HFFc6 (cell line): ENCODE data around the gene ILDR1. TPM values are rescaled to one million over a fixed set of nuclear protein-coding genes. Genes with fewer than 3 reads are reported as not detected.

Source experiments
- DNase-seq: peaks from one replicate; pipeline ENCODE4 v3.0.0-alpha.2; 2018
- H3K27ac Mint-ChIP-seq: 2 replicates; pipeline ENCODE4 v1.8.0; 2020; ENCODE audit warnings: mild to moderate bottlenecking, mixed read lengths
- H3K27me3 Mint-ChIP-seq: 2 replicates; pipeline ENCODE4 v1.8.0; 2021; ENCODE audit warnings: mild to moderate bottlenecking, moderate library complexity, mixed read lengths; ENCODE audit not compliant: insufficient read depth
- H3K36me3 Mint-ChIP-seq: 2 replicates; pipeline ENCODE4 v1.8.0; 2021; ENCODE audit warnings: low read depth, mixed read lengths
- H3K4me1 Mint-ChIP-seq: 2 replicates; pipeline ENCODE4 v1.8.0; 2020; ENCODE audit warnings: low read depth, mixed read lengths
- H3K4me3 Mint-ChIP-seq: 2 replicates; pipeline ENCODE4 v1.8.0; 2020; ENCODE audit warnings: mild to moderate bottlenecking, moderate library complexity, mixed read lengths
- H3K9me3 Mint-ChIP-seq: 2 replicates; pipeline ENCODE4 v1.8.0; 2020; ENCODE audit warnings: mild to moderate bottlenecking, mixed read lengths
- CTCF ChIP-seq: fragments of 200-600 bp; sonication (generic); IDR thresholded peaks from 2 replicates; pipeline ENCODE4 v1.5.0; 2021; ENCODE audit warnings: antibody characterized with exemption, mild to moderate bottlenecking
- total RNA-seq, 6 experiments: library from RNA; stranded (reverse); fragmentation: NEBNext Ultra II Directional; extraction: Animal tissue kit (Norgen Biotek cat#: 25700); gene quantifications; 2 replicates in 1 of 6; 3 replicates in 5 of 6; pipeline ENCODE4 v1.2.3, GENCODE V29; 2021

ILDR1 gene
- total RNA-seq, 6 experiments from 2014 or later = not detected

DNA sequence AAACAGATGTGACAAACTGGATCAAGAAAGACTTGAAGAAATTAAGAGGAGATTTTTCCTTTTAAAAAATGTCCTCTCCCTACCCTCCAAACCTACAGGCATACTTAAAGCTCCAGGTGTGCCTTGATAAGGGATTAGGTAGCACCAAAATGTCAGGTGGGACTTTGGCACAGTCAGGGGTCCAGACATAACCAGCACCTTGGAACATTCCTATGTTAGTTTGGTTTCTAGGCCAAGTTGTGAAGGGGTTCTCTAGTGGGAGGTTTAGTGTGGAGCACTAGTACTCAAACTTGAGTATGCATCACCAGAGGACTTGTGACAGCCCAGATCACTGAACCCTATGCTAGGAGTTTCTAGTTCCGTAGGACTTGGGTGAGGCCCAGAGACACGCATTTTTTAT is 13.9 kb downstream of the ILDR1 start:
- no peak for TF ChIP-seq CTCF
- no peaks in the 10 kb centered on the region for H3K9me3 Mint-ChIP-seq
- peaks cover 7% of the 10 kb centered on the region; the same call in 1 of the 2 replicates for H3K4me1 Mint-ChIP-seq
- DNase-seq = no peak
- H3K4me3 Mint-ChIP-seq = no peak overlapping the region
- no peaks in the 10 kb centered on the region for H3K36me3 Mint-ChIP-seq
- no peak overlapping the region for H3K27ac Mint-ChIP-seq
- peaks cover 15% of the 10 kb centered on the region for H3K27me3 Mint-ChIP-seq

DNA sequence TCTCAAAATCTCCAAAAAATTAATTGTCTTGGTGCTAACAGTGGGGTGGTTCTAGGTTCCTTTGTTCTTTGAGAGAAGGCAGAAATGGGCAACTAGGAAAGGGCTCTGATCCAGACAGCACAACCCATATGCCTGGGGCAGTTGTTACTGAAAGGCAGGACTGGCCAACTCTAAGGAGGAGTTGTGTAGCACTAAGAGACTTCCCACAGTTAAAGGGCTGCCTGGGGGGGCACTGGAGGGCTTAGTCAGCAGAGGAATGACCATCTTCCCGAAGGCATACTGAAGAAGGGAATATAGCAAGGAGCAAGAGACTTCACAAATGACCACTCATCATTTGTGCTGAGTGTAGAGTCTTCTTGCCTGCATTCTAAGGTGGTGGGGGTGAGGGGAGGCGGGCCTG is 15.8 kb downstream of the ILDR1 start:
- Mint-ChIP-seq H3K4me1 (peaks cover 8% of the 10 kb centered on the region; the same call in 1 of the 2 replicates), H3K36me3 (no peaks in the 10 kb centered on the region)

DNA sequence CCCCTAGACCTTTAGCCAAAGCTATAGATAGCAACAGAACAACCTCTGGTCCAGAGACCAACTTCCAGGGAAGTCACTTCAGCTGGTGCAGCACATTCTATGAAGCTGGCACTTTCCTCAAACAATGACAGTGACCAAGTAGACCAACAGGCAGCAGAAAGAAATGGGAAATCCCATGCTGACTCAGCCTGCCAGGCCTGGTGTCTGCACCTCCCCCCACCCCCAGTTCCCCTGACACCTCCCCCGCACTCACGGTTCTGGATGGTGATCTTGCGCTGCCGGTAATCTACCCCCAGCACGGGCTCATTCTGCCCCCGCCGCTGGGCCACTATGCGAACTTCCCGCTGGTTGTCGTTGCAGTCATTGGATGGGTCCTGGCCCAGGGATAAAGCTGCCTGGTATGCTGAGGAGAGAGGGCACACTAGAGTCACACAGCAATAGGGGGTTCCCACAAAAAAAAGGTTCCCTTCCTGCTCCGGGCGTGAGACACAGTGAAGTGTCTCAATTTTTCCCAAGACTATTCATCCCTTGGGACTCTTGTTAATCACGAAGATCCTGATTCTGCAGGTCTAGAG is 17.0 kb downstream of the ILDR1 start:
- Mint-ChIP-seq H3K36me3 (no peaks in the 10 kb centered on the region), H3K27me3 (peaks cover 1% of the 10 kb centered on the region), H3K27ac (no peak overlapping the region), H3K4me3 (no peak overlapping the region), H3K9me3 (no peaks in the 10 kb centered on the region), H3K4me1 (peaks cover 8% of the 10 kb centered on the region; the same call in 1 of the 2 replicates)
- DNase-seq = no peak
- no peak for TF ChIP-seq CTCF

More for the DNA sequence above, 15.8 kb downstream of the ILDR1 start:
- no peak for TF ChIP-seq CTCF
- H3K27ac Mint-ChIP-seq = no peak overlapping the region
- H3K9me3 Mint-ChIP-seq = no peaks in the 10 kb centered on the region
- H3K4me3 Mint-ChIP-seq = no peak overlapping the region
- no peak for DNase-seq
- peaks cover 1% of the 10 kb centered on the region for H3K27me3 Mint-ChIP-seq

GRCh38 chr3:122004107-122004506 is 17.9 kb downstream of the ILDR1 start:
- no peaks in the 10 kb centered on the region for H3K9me3 Mint-ChIP-seq
- peaks cover 1% of the 10 kb centered on the region for H3K27me3 Mint-ChIP-seq
- no peaks in the 10 kb centered on the region for H3K36me3 Mint-ChIP-seq
- no peak for DNase-seq
- no peak overlapping the region for H3K4me3 Mint-ChIP-seq
- H3K27ac Mint-ChIP-seq = no peak overlapping the region
- TF ChIP-seq CTCF = no peak
- H3K4me1 Mint-ChIP-seq = peaks cover 10% of the 10 kb centered on the region

DNA sequence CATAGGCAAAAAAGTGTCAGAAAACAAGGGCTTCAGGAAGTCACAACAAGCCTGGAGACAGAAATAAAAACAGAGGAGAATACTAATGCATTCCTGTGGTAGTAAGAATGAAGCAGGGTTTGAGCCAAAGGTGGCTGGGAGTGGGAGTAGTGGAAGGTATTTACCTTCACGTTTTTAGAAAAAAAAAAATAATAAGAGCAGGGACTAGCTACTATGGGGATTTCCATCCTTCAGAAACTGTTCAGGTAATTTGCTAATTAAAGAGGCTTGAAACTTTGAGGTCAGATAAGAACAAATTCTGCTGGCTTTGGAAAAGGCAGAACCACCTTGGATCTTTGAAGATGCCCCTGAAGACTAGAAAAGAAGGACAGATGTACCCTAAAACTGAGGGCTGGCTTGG is 18.4 kb downstream of the ILDR1 start:
- Mint-ChIP-seq H3K27ac (no peak overlapping the region), H3K36me3 (no peaks in the 10 kb centered on the region), H3K27me3 (peaks cover 1% of the 10 kb centered on the region), H3K9me3 (no peaks in the 10 kb centered on the region), H3K4me3 (no peak overlapping the region), H3K4me1 (peaks cover 15% of the 10 kb centered on the region)
- DNase-seq = no peak
- no peak for TF ChIP-seq CTCF

GRCh38 chr3:122003112-122003511 is 18.9 kb downstream of the ILDR1 start:
- no peaks in the 10 kb centered on the region for H3K36me3 Mint-ChIP-seq
- peaks cover 20% of the 10 kb centered on the region for H3K4me1 Mint-ChIP-seq

More at GRCh38 chr3:122003112-122003511, 18.9 kb downstream of the ILDR1 start:
- H3K27ac Mint-ChIP-seq = no peak overlapping the region
- no peak for DNase-seq
- no peak overlapping the region for H3K4me3 Mint-ChIP-seq
- H3K9me3 Mint-ChIP-seq = no peaks in the 10 kb centered on the region
- peaks cover 1% of the 10 kb centered on the region for H3K27me3 Mint-ChIP-seq
- TF ChIP-seq CTCF = no peak
